ENCODE measurements around the gene ZFAND3. TPM values are rescaled to one million over a fixed set of nuclear protein-coding genes. Genes with fewer than 3 reads are reported as not detected.

ZFAND3 gene
- total RNA-seq, 1 experiment from 2014 or later: 64.0 TPM

DNA sequence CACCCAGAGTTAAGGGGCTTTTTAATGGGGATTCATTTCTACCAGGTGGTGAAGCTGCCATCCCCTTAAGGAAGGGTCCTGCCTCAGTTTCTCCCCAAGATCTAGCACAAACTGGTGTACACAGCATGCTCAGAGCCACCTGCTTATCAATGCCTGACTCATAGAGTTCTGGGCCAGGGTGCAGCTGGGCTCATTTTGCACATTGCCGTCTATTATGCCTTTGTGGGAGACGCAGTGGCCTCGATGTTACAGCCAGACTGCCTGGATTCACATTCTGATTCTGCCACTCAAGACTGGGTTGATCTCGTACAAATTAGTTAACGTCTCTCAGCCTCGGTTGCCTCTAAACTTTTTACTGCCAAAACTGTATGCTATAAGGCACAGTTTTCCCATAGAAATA is 365.7 kb downstream of the ZFAND3 start:
- no TSS peak for BruUV-seq (replicated peaks)
- CTCF ChIA-PET: no interaction called here
- intact Hi-C loops (cut with micrococcal nuclease; ENCODE audit: unreplicated experiment): no loop called here
- TF ChIP-seq CTCF (conservative IDR thresholded peaks at IDR 0.05; ENCODE audit: low read depth, low read length) (no peak), EZH2 (IDR thresholded peaks at IDR 0.05; ENCODE audit: borderline replicate concordance, low read depth, low read length, poor library complexity, severe bottlenecking) (no peak)
- Histone ChIP-seq H3K9me3 (ENCODE audit: low read depth, low read length, poor library complexity, severe bottlenecking) (no peaks in the 10 kb centered on the region), H3K4me3 (ENCODE audit: low read depth, low read length, poor library complexity, severe bottlenecking) (no peak overlapping the region), H3K36me3 (ENCODE audit: insufficient read depth, low read length, poor library complexity, severe bottlenecking) (no peaks in the 10 kb centered on the region), H3K27ac (ENCODE audit: low read depth, low read length, poor library complexity, severe bottlenecking) (no peak overlapping the region), H3K27me3 (replicated peaks; ENCODE audit: insufficient read depth, low read depth, low read length, poor library complexity) (no peaks in the 10 kb centered on the region), H3K4me1 (ENCODE audit: insufficient read depth, low read length, poor library complexity, severe bottlenecking) (no peaks in the 10 kb centered on the region)
- DNase-seq (ENCODE audit: low spot score): no peak
- POLR2A ChIA-PET (ENCODE audit: low non-redundant PET): no interaction called here

- Histone ChIP-seq H3K36me3 (ENCODE audit: insufficient read depth, low read length, poor library complexity, severe bottlenecking) (no peaks in the 10 kb centered on the region), H3K9me3 (ENCODE audit: low read depth, low read length, poor library complexity, severe bottlenecking) (no peaks in the 10 kb centered on the region), H3K27me3 (replicated peaks; ENCODE audit: insufficient read depth, low read depth, low read length, poor library complexity) (no peaks in the 10 kb centered on the region), H3K4me1 (ENCODE audit: insufficient read depth, low read length, poor library complexity, severe bottlenecking) (no peaks in the 10 kb centered on the region), H3K27ac (ENCODE audit: low read depth, low read length, poor library complexity, severe bottlenecking) (no peak overlapping the region), H3K4me3 (ENCODE audit: low read depth, low read length, poor library complexity, severe bottlenecking) (no peak overlapping the region)
- no TSS peak for BruUV-seq (replicated peaks)
- intact Hi-C loops (cut with micrococcal nuclease; ENCODE audit: unreplicated experiment): no loop called here
- no peak for TF ChIP-seq CTCF (conservative IDR thresholded peaks at IDR 0.05; ENCODE audit: low read depth, low read length)
- TF ChIP-seq EZH2 (IDR thresholded peaks at IDR 0.05; ENCODE audit: borderline replicate concordance, low read depth, low read length, poor library complexity, severe bottlenecking): no peak
- ChIA-PET POLR2A (ENCODE audit: low non-redundant PET) (no interaction called here), CTCF (no interaction called here)
- no peak for DNase-seq (ENCODE audit: low spot score)
Measured at GRCh38 chr6:38185752-38186151, 366.2 kb downstream of the ZFAND3 start.

DNA sequence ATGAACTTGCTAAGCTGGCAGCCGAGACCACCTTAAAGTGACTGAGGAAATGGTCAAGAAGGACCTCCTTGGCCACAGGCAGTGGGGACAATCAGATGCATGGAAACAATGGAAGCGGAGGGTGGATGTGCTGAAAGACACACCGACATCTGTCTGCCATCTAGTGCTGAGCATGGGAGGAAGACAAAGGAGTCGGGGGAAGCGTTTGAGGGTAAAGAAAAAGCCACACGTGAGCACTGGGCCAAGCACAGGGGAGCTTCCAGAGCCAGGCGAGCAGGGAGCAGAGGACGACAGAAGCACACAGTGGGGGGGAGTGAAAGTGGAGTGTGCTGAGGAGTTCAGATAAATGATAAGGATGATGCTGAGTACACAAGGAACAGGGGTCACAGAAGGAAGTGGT is 367.8 kb downstream of the ZFAND3 start:
- Histone ChIP-seq H3K27me3 (replicated peaks; ENCODE audit: insufficient read depth, low read depth, low read length, poor library complexity) (no peaks in the 10 kb centered on the region), H3K4me1 (ENCODE audit: insufficient read depth, low read length, poor library complexity, severe bottlenecking) (no peaks in the 10 kb centered on the region), H3K4me3 (ENCODE audit: low read depth, low read length, poor library complexity, severe bottlenecking) (no peak overlapping the region), H3K9me3 (ENCODE audit: low read depth, low read length, poor library complexity, severe bottlenecking) (no peaks in the 10 kb centered on the region), H3K36me3 (ENCODE audit: insufficient read depth, low read length, poor library complexity, severe bottlenecking) (no peaks in the 10 kb centered on the region), H3K27ac (ENCODE audit: low read depth, low read length, poor library complexity, severe bottlenecking) (no peak overlapping the region)
- BruUV-seq (replicated peaks): no TSS peak
- intact Hi-C loops (cut with micrococcal nuclease; ENCODE audit: unreplicated experiment): no loop called here
- ChIA-PET POLR2A (ENCODE audit: low non-redundant PET) (no interaction called here), CTCF (no interaction called here)
- TF ChIP-seq EZH2 (IDR thresholded peaks at IDR 0.05; ENCODE audit: borderline replicate concordance, low read depth, low read length, poor library complexity, severe bottlenecking) (no peak), CTCF (conservative IDR thresholded peaks at IDR 0.05; ENCODE audit: low read depth, low read length) (no peak)
- DNase-seq (ENCODE audit: low spot score): no peak
